ENCODE results near the gene DVL2. TPM values are rescaled to one million over a fixed set of nuclear protein-coding genes. Genes with fewer than 3 reads are reported as not detected.

Gene DVL2
- total and polyA plus RNA-seq, 4 donors, result 22.2 to 57.5 (median 35.2) TPM

GRCh38 chr17:7253082-7253481 is 18.8 kb upstream of the DVL2 start:
- no peaks in the 10 kb centered on the region for H3K9me3 ChIP-seq (ENCODE audit: control insufficient read depth in 4 of 4, insufficient read depth in 3 of 4, low read length in 3 of 4)
- H3K4me1 ChIP-seq (ENCODE audit: control insufficient read depth in 5 of 5, insufficient read depth in 5 of 5, low read length in 5 of 5), result peaks cover 0 to 26% (median 11%) of the 10 kb centered on the region in 5 donors
- TF ChIP-seq, protein P1, sequence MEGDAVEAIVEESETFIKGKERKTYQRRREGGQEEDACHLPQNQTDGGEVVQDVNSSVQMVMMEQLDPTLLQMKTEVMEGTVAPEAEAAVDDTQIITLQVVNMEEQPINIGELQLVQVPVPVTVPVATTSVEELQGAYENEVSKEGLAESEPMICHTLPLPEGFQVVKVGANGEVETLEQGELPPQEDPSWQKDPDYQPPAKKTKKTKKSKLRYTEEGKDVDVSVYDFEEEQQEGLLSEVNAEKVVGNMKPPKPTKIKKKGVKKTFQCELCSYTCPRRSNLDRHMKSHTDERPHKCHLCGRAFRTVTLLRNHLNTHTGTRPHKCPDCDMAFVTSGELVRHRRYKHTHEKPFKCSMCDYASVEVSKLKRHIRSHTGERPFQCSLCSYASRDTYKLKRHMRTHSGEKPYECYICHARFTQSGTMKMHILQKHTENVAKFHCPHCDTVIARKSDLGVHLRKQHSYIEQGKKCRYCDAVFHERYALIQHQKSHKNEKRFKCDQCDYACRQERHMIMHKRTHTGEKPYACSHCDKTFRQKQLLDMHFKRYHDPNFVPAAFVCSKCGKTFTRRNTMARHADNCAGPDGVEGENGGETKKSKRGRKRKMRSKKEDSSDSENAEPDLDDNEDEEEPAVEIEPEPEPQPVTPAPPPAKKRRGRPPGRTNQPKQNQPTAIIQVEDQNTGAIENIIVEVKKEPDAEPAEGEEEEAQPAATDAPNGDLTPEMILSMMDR (IDR thresholded peaks at IDR 0.05; ENCODE audit: control extremely low read depth, extremely low read depth), result no peak
- ATAC-seq (ENCODE audit: insufficient read depth, low FRiP score) (no peak), DNase-seq (no peak)
- H3K27ac ChIP-seq (ENCODE audit: low read depth in 1 of 2, low read length in 1 of 2), result peak overlapping the region in 1 of 2 donors; percentile 88
- H3K9ac ChIP-seq (ENCODE audit: insufficient read depth in 1 of 2, low read length in 2 of 2), result peak overlapping the region; percentile 72 to 97
- peaks cover 0 to 19% (median 10%) of the 10 kb centered on the region in 4 donors for H3K36me3 ChIP-seq (ENCODE audit: control insufficient read depth in 4 of 4, insufficient read depth in 4 of 4, low read length in 4 of 4)
- H3K4me3 ChIP-seq, result no peak overlapping the region
- H3K27me3 ChIP-seq (ENCODE audit: control insufficient read depth in 3 of 3, insufficient read depth in 3 of 3, low read length in 2 of 3), result no peaks in the 10 kb centered on the region
- WGBS, 2 donors, result 74 to 87% methylated on average over 5 of the region's 5 CpGs

GRCh38 chr17:7252176-7253043 is 18.1 kb upstream of the DVL2 start, which contains the start of gene ELP5:
ELP5 (plus strand) TSS chr17:7252215; CDS start chr17:7252551, 336 bp downstream.
- TF ChIP-seq, protein P1 (IDR thresholded peaks at IDR 0.05; ENCODE audit: control extremely low read depth, extremely low read depth), result peak; percentile 15
- DNase-seq (peak; percentile 95 to 98 (median 96)), ATAC-seq (ENCODE audit: insufficient read depth, low FRiP score) (peak; percentile 74)
- peaks cover 0 to 26% (median 11%) of the 10 kb centered on the region in 5 donors for H3K4me1 ChIP-seq (ENCODE audit: control insufficient read depth in 5 of 5, insufficient read depth in 5 of 5, low read length in 5 of 5)
- 1% methylated on average over 53 to 55 of the region's 55 CpGs for WGBS, 2 donors
- peak within 1 kb of the TSS; percentile 77 to 97 for H3K9ac ChIP-seq (ENCODE audit: insufficient read depth in 1 of 2, low read length in 2 of 2)
- H3K9me3 ChIP-seq (ENCODE audit: control insufficient read depth in 4 of 4, insufficient read depth in 3 of 4, low read length in 3 of 4), result no peaks in the 10 kb centered on the region
- H3K27ac ChIP-seq (ENCODE audit: low read depth in 1 of 2, low read length in 1 of 2), result peak within 1 kb of the TSS; percentile 96 to 99
- no peaks in the 10 kb centered on the region for H3K27me3 ChIP-seq (ENCODE audit: control insufficient read depth in 3 of 3, insufficient read depth in 3 of 3, low read length in 2 of 3)
- peak within 1 kb of the TSS; percentile 90 for H3K4me3 ChIP-seq
- H3K36me3 ChIP-seq (ENCODE audit: control insufficient read depth in 4 of 4, insufficient read depth in 4 of 4, low read length in 4 of 4), result peaks cover 0 to 19% (median 10%) of the 10 kb centered on the region in 4 donors

- 1% methylated on average over 39 to 41 of the region's 41 CpGs for WGBS, 2 donors
- peaks cover 0 to 18% (median 12%) of the 10 kb centered on the region in 4 donors for H3K36me3 ChIP-seq (ENCODE audit: control insufficient read depth in 4 of 4, insufficient read depth in 4 of 4, low read length in 4 of 4)
- peak within 1 kb of the TSS; percentile 77 to 97 for H3K9ac ChIP-seq (ENCODE audit: insufficient read depth in 1 of 2, low read length in 2 of 2)
- no peaks in the 10 kb centered on the region for H3K27me3 ChIP-seq (ENCODE audit: control insufficient read depth in 3 of 3, insufficient read depth in 3 of 3, low read length in 2 of 3)
- peak within 1 kb of the TSS; percentile 96 to 99 for H3K27ac ChIP-seq (ENCODE audit: low read depth in 1 of 2, low read length in 1 of 2)
- DNase-seq (peak; percentile 100), ATAC-seq (ENCODE audit: insufficient read depth, low FRiP score) (peak; percentile 94)
- no peaks in the 10 kb centered on the region for H3K9me3 ChIP-seq (ENCODE audit: control insufficient read depth in 4 of 4, insufficient read depth in 3 of 4, low read length in 3 of 4)
- H3K4me3 ChIP-seq, result peak within 1 kb of the TSS; percentile 90
- H3K4me1 ChIP-seq (ENCODE audit: control insufficient read depth in 5 of 5, insufficient read depth in 5 of 5, low read length in 5 of 5), result peaks cover 0 to 26% (median 11%) of the 10 kb centered on the region in 5 donors
- TF ChIP-seq, protein P1 (IDR thresholded peaks at IDR 0.05; ENCODE audit: control extremely low read depth, extremely low read depth), result no peak
These were observed 17.4 kb upstream of the DVL2 start, which contains the start of gene CTDNEP1 for GRCh38 chr17:7251661-7252175. CTDNEP1 (minus strand) TSS chr17:7251734; CDS start chr17:7251296, 438 bp downstream.

Measured in lung (tissue), 12 donors.